Lung microvascular endothelial cell (primary cell): ENCODE measurements around the gene TRIM43. TPM values are rescaled to one million over a fixed set of nuclear protein-coding genes. Genes with fewer than 3 reads are reported as not detected.
"Not testable (repeated sequence)": the region's sequence is repeated elsewhere in the genome, so short reads cannot be mapped to it uniquely, and the experiment has no call there.

ENCODE experiments used
- DNase-seq, 2 donors: peaks; one replicate each; pipeline versions ENCODE4 v3.0.0 to v3.0.0-alpha.2; 2010; ENCODE audit warnings: low read depth in 2 of 2
- total RNA-seq: library from RNA; depleted of rRNA; stranded (reverse); fragments of >200 nt; gene quantifications from 2 replicates; pipeline ENCODE4 v1.2.1, GENCODE V29; 2014

The TRIM43 gene
- total RNA-seq, 1 donor from 2014 or later = not detected

GRCh38 chr2:95641289-95641575 is 49.4 kb downstream of the TRIM43 start:
- DNase-seq = not testable (repeated sequence)

- not testable (repeated sequence) for DNase-seq
These were observed 50.0 kb downstream of the TRIM43 start for GRCh38 chr2:95641787-95642186.

- not testable (repeated sequence) for DNase-seq
These were observed 50.6 kb downstream of the TRIM43 start for GRCh38 chr2:95642360-95642759.

- DNase-seq = not testable (repeated sequence)
These were observed 51.1 kb downstream of the TRIM43 start for GRCh38 chr2:95642951-95643350.

- DNase-seq = not testable (repeated sequence)
These were observed 53.5 kb downstream of the TRIM43 start for GRCh38 chr2:95645312-95645711.

- DNase-seq = not testable (repeated sequence)
These were observed 54.6 kb downstream of the TRIM43 start for GRCh38 chr2:95646274-95646994.

- DNase-seq = not testable (repeated sequence)
These were observed 57.2 kb downstream of the TRIM43 start for GRCh38 chr2:95648894-95649544.

Other genes with a start within 250 kb of the TRIM43 start
- gene FAHD2A, start 189.3 kb upstream of the TRIM43 start, total RNA-seq = 15.9 and 19.8 TPM in 2 replicates
- not detected in 2 replicates for gene TRIM43B, start 107.2 kb upstream of the TRIM43 start, total RNA-seq